ENCODE data around the gene CAPN14. TPM values are rescaled to one million over a fixed set of nuclear protein-coding genes. Genes with fewer than 3 reads are reported as not detected.

CAPN14 gene
- total RNA-seq, 4 donors from 2014 or later = 0.19 to 8.3 (median 1.1) TPM

GRCh38 chr2:31207790-31208189, 9.5 kb downstream of the CAPN14 start:
- Histone ChIP-seq H3K9me3 (no peaks in the 10 kb centered on the region), H3K4me3 (no peak overlapping the region), H3K27me3 (peaks cover 8% of the 10 kb centered on the region), H3K4me1 (no peaks in the 10 kb centered on the region), H3K36me3 (no peaks in the 10 kb centered on the region), H3K27ac (no peak overlapping the region)
- 35 to 80% methylated on average over 1 to 2 of the region's 2 CpGs for WGBS, 2 donors (ENCODE audit: low coverage in 1 of 2)
- ATAC-seq = no peak
- TF ChIP-seq CTCF (IDR thresholded peaks at IDR 0.05) (no peak), POLR2A (IDR thresholded peaks at IDR 0.05) (no peak), EP300 (IDR thresholded peaks at IDR 0.05) (no peak), POLR2AphosphoS5 (IDR thresholded peaks at IDR 0.05) (no peak)

- TF ChIP-seq POLR2A (IDR thresholded peaks at IDR 0.05) = no peak
- no peak for TF ChIP-seq CTCF (IDR thresholded peaks at IDR 0.05)
- no peak for TF ChIP-seq EP300 (IDR thresholded peaks at IDR 0.05)
- TF ChIP-seq POLR2AphosphoS5 (IDR thresholded peaks at IDR 0.05) = no peak
- Histone ChIP-seq H3K27me3 (peaks cover 8% of the 10 kb centered on the region), H3K27ac (no peak overlapping the region), H3K36me3 (no peaks in the 10 kb centered on the region), H3K9me3 (no peaks in the 10 kb centered on the region), H3K4me1 (no peaks in the 10 kb centered on the region), H3K4me3 (no peak overlapping the region)
- no peak for ATAC-seq
- 83 to 100% methylated on average over 2 to 3 of the region's 3 CpGs for WGBS, 2 donors (ENCODE audit: low coverage in 1 of 2)
Measured at GRCh38 chr2:31205613-31206012, 11.7 kb downstream of the CAPN14 start.

- no peaks in the 10 kb centered on the region for H3K9me3 ChIP-seq
- TF ChIP-seq EP300 (IDR thresholded peaks at IDR 0.05) (no peak), POLR2A (IDR thresholded peaks at IDR 0.05) (no peak), CTCF (IDR thresholded peaks at IDR 0.05) (no peak), POLR2AphosphoS5 (IDR thresholded peaks at IDR 0.05) (no peak)
- no peaks in the 10 kb centered on the region for H3K4me1 ChIP-seq
- 94% methylated on average over 2 of the region's 9 CpGs; no CpG with 5 or more reads in 1 of the 2 donors for WGBS, 2 donors (ENCODE audit: low coverage in 1 of 2)
- no peaks in the 10 kb centered on the region for H3K36me3 ChIP-seq
- H3K27me3 ChIP-seq = peaks cover 8% of the 10 kb centered on the region
- no peak for ATAC-seq
- no peak overlapping the region for H3K4me3 ChIP-seq
- no peak overlapping the region for H3K27ac ChIP-seq
Measured at GRCh38 chr2:31205186-31205585, 12.1 kb downstream of the CAPN14 start.

GRCh38 chr2:31204783-31205182, 12.5 kb downstream of the CAPN14 start:
- no peak overlapping the region for H3K27ac ChIP-seq
- no peak overlapping the region for H3K4me3 ChIP-seq
- no peaks in the 10 kb centered on the region for H3K4me1 ChIP-seq
- no peaks in the 10 kb centered on the region for H3K36me3 ChIP-seq
- no peaks in the 10 kb centered on the region for H3K9me3 ChIP-seq
- peaks cover 8% of the 10 kb centered on the region for H3K27me3 ChIP-seq
- ATAC-seq = no peak
- TF ChIP-seq CTCF (IDR thresholded peaks at IDR 0.05) = no peak
- no peak for TF ChIP-seq EP300 (IDR thresholded peaks at IDR 0.05)
- whole genome bisulfite sequencing, 2 donors (ENCODE audit: low coverage in 1 of 2) = 65 to 100% methylated on average over 1 to 5 of the region's 6 CpGs

- Histone ChIP-seq H3K27me3 (peaks cover 8% of the 10 kb centered on the region), H3K9me3 (no peaks in the 10 kb centered on the region), H3K36me3 (no peaks in the 10 kb centered on the region), H3K4me3 (no peak overlapping the region), H3K4me1 (no peaks in the 10 kb centered on the region), H3K27ac (no peak overlapping the region)
- TF ChIP-seq POLR2AphosphoS5 (IDR thresholded peaks at IDR 0.05) (no peak), EP300 (IDR thresholded peaks at IDR 0.05) (no peak), CTCF (IDR thresholded peaks at IDR 0.05) (no peak), POLR2A (IDR thresholded peaks at IDR 0.05) (no peak)
- ATAC-seq = no peak
Measured at GRCh38 chr2:31203916-31204315, 13.4 kb downstream of the CAPN14 start.

Data from gastroesophageal sphincter (tissue), 4 donors.